Fibroblast of lung (primary cell): Measurements from ENCODE around the gene MKLN1. TPM values are rescaled to one million over a fixed set of nuclear protein-coding genes. Genes with fewer than 3 reads are reported as not detected.

Source experiments
- DNase-seq, 2 donors: peaks; one replicate each; pipeline versions ENCODE4 v3.0.0 to v3.0.0-alpha.2; 2010; ENCODE audit warnings: low read depth in 2 of 2
- H2AFZ ChIP-seq: 2 replicates; pipeline ENCODE4 v1.5.1; 2012; ENCODE audit warnings: low read length, control low read depth, inconsistent platforms
- H3K27ac ChIP-seq: 2 replicates; pipeline ENCODE4 v1.5.1; 2011; ENCODE audit warnings: low read length, control low read depth; ENCODE audit not compliant: insufficient read depth
- H3K27me3 ChIP-seq: 2 replicates; pipeline ENCODE4 v1.5.1; 2011; ENCODE audit warnings: mild to moderate bottlenecking, low read length; ENCODE audit not compliant: control insufficient read depth, insufficient read depth
- H3K36me3 ChIP-seq: 2 replicates; pipeline ENCODE4 v1.5.1; 2011; ENCODE audit warnings: low read length; ENCODE audit not compliant: control insufficient read depth, insufficient read depth
- H3K4me1 ChIP-seq: 2 replicates; pipeline ENCODE4 v1.5.1; 2011; ENCODE audit warnings: low read length; ENCODE audit not compliant: control insufficient read depth, insufficient read depth; ENCODE audit errors: extremely low read depth
- H3K4me2 ChIP-seq: 2 replicates; pipeline ENCODE4 v1.5.1; 2011; ENCODE audit warnings: low read length, control low read depth; ENCODE audit not compliant: insufficient read depth; ENCODE audit errors: extremely low read depth
- H3K4me3 ChIP-seq, 4 experiments: fragments of 200-600 bp in 1 of 4; sonication (generic) in 1 of 4; replicated peaks in 1 of 4; 2 replicates each; pipeline ENCODE4 v1.5.1; 2011 to 2016; ENCODE audit warnings: low read length in 4 of 4, low read depth in 3 of 4, mild to moderate bottlenecking in 3 of 4, control low read depth in 2 of 4, inconsistent platforms in 1 of 4, mixed read lengths in 1 of 4; ENCODE audit not compliant: insufficient read depth in 1 of 4; ENCODE audit errors: control extremely low read depth in 1 of 4
- H3K79me2 ChIP-seq: 2 replicates; pipeline ENCODE4 v1.5.1; 2012; ENCODE audit warnings: mild to moderate bottlenecking, low read length, inconsistent platforms; ENCODE audit not compliant: control insufficient read depth, insufficient read depth
- H3K9ac ChIP-seq: 2 replicates; pipeline ENCODE4 v1.5.1; 2011; ENCODE audit warnings: mild to moderate bottlenecking, low read length, control low read depth; ENCODE audit not compliant: insufficient read depth
- H3K9me3 ChIP-seq: 2 replicates; pipeline ENCODE4 v1.5.1; 2012; ENCODE audit warnings: low read depth, low read length; ENCODE audit not compliant: control insufficient read depth, insufficient read depth
- H4K20me1 ChIP-seq: 2 replicates; pipeline ENCODE4 v1.5.1; 2011; ENCODE audit warnings: low read length; ENCODE audit not compliant: control insufficient read depth, insufficient read depth; ENCODE audit errors: extremely low read depth
- CTCF ChIP-seq, 2 donors: IDR thresholded peaks in 1 of 2; conservative IDR thresholded peaks in 1 of 2; 1 replicate in 1 of 2; 2 replicates in 1 of 2; pipeline ENCODE4 v1.5.1; 2011 to 2012; ENCODE audit warnings: low read length in 2 of 2, control low read depth in 1 of 2, inconsistent platforms in 1 of 2, low read depth in 1 of 2, mild to moderate bottlenecking in 1 of 2
- EZH2 ChIP-seq: IDR thresholded peaks from 2 replicates; pipeline ENCODE4 v1.5.1; 2012; ENCODE audit warnings: low read length, control low read depth, mild to moderate bottlenecking; ENCODE audit errors: missing control alignments
- polyA plus RNA-seq, 2 donors: library from polyadenylated mRNA; depleted of rRNA in 1 of 2; stranded (reverse) in 1 of 2; unstranded in 1 of 2; fragments of >200 nt; gene quantifications; 2 replicates each; pipeline ENCODE4 v1.2.1, GENCODE V29; 2011 to 2012; ENCODE audit warnings: missing spikeins in 1 of 2
- total RNA-seq: library from RNA; depleted of rRNA; stranded (reverse); fragments of >200 nt; gene quantifications from 2 replicates; pipeline ENCODE4 v1.2.1, GENCODE V29; 2014

The MKLN1 gene
- total and polyA plus RNA-seq, 2 donors (not counting 1 experiment from before 2014, with no cell fraction given): 33.9 to 46.4 TPM

GRCh38 chr7:131322861-131323260, 4.8 kb upstream of the MKLN1 start:
- Histone ChIP-seq H4K20me1 (no peaks in the 10 kb centered on the region), H3K9ac (no peak overlapping the region), H3K4me1 (peaks cover 3% of the 10 kb centered on the region), H3K4me2 (no peak overlapping the region), H3K36me3 (no peaks in the 10 kb centered on the region), H3K9me3 (no peaks in the 10 kb centered on the region), H3K27me3 (no peaks in the 10 kb centered on the region), H3K4me3 (no peak overlapping the region), H3K79me2 (peaks cover 1% of the 10 kb centered on the region), H3K27ac (no peak overlapping the region), H2AFZ (no peak overlapping the region)
- TF ChIP-seq CTCF (conservative IDR thresholded peaks at IDR 0.05 in 1 of 2, IDR thresholded peaks at IDR 0.05 in 1 of 2; ENCODE audit: low read depth in 1 of 2, low read length in 2 of 2): no peak
- TF ChIP-seq EZH2: no peak
- no peak for DNase-seq

GRCh38 chr7:131325179-131325840, 2.4 kb upstream of the MKLN1 start:
- Histone ChIP-seq H4K20me1 (no peaks in the 10 kb centered on the region), H3K27me3 (no peaks in the 10 kb centered on the region), H3K79me2 (peaks cover 26% of the 10 kb centered on the region), H3K9me3 (no peaks in the 10 kb centered on the region), H2AFZ (no peak overlapping the region), H3K4me2 (no peak overlapping the region), H3K4me1 (peaks cover 3% of the 10 kb centered on the region), H3K9ac (no peak overlapping the region), H3K4me3 (no peak overlapping the region), H3K36me3 (no peaks in the 10 kb centered on the region), H3K27ac (no peak overlapping the region)
- no peak for DNase-seq
- no peak for TF ChIP-seq EZH2
- TF ChIP-seq CTCF (conservative IDR thresholded peaks at IDR 0.05 in 1 of 2, IDR thresholded peaks at IDR 0.05 in 1 of 2; ENCODE audit: low read depth in 1 of 2, low read length in 2 of 2): no peak

GRCh38 chr7:131326576-131326975, 1.1 kb upstream of the MKLN1 start:
- no peak for TF ChIP-seq EZH2
- TF ChIP-seq CTCF (conservative IDR thresholded peaks at IDR 0.05 in 1 of 2, IDR thresholded peaks at IDR 0.05 in 1 of 2; ENCODE audit: low read depth in 1 of 2, low read length in 2 of 2): no peak
- Histone ChIP-seq H3K9ac (no peak overlapping the region), H3K4me3 (peak overlapping the region; percentile 65 to 90 (median 72)), H3K27ac (peak overlapping the region; percentile 94), H3K36me3 (no peaks in the 10 kb centered on the region), H3K79me2 (peaks cover 38% of the 10 kb centered on the region), H3K4me1 (peaks cover 3% of the 10 kb centered on the region), H3K27me3 (no peaks in the 10 kb centered on the region), H2AFZ (peak overlapping the region; percentile 52), H3K9me3 (no peaks in the 10 kb centered on the region), H3K4me2 (peak overlapping the region; percentile 80), H4K20me1 (no peaks in the 10 kb centered on the region)
- DNase-seq: no peak
